MCF 10A (cell line): Measurements from ENCODE around the gene TSPAN2. TPM values are rescaled to one million over a fixed set of nuclear protein-coding genes. Genes with fewer than 3 reads are reported as not detected.

Experiments used
- Bru-seq: library from RNA; stranded (reverse); fragments of 400-500 nt; gene quantifications from one replicate; lab custom pipeline; 2021; lab: Mats Ljungman, UMichigan
- BruChase-seq, 2 experiments: library from RNA; stranded (reverse); fragments of 400-500 nt; gene quantifications; one replicate each; lab custom pipeline; 2021; lab: Mats Ljungman, UMichigan
- BruUV-seq: library from RNA; stranded (reverse); fragments of 400-500 nt; replicated peaks from 2 replicates; lab custom pipeline; 2021; lab: Mats Ljungman, UMichigan
- CTCF ChIA-PET: fragments of 300-600 bp; sonication (Branson Sonifier 250); formaldehyde crosslinking; extraction: SDS; loops from one replicate; lab custom pipeline; 2021; ENCODE audit warnings: antibody characterized with exemption, inconsistent platforms; lab: Yijun Ruan, JAX
- POLR2A ChIA-PET: fragments of 300-600, 350-650 bp; sonication (Branson Sonifier 250); formaldehyde crosslinking; extraction: SDS; loops from one replicate; lab custom pipeline; 2020; ENCODE audit warnings: antibody characterized with exemption, inconsistent platforms; lab: Yijun Ruan, JAX
- DNase-seq: peaks from one replicate; pipeline ENCODE4 v3.0.0-alpha.2; 2018; ENCODE audit not compliant: unreplicated experiment
- H3K27ac Mint-ChIP-seq: one replicate; pipeline ENCODE4 v1.8.0; 2022; ENCODE audit warnings: mild to moderate bottlenecking, low read depth, mixed read lengths; ENCODE audit not compliant: unreplicated experiment
- H3K27me3 Mint-ChIP-seq: one replicate; pipeline ENCODE4 v1.8.0; 2022; ENCODE audit warnings: mixed read lengths; ENCODE audit not compliant: insufficient read depth, unreplicated experiment
- H3K36me3 Mint-ChIP-seq: one replicate; pipeline ENCODE4 v1.8.0; 2022; ENCODE audit warnings: mild to moderate bottlenecking, moderate library complexity, mixed read lengths; ENCODE audit not compliant: insufficient read depth, unreplicated experiment
- H3K4me1 Mint-ChIP-seq: one replicate; pipeline ENCODE4 v1.8.0; 2022; ENCODE audit warnings: mixed read lengths; ENCODE audit not compliant: insufficient read depth, unreplicated experiment
- H3K4me3 Mint-ChIP-seq: one replicate; pipeline ENCODE4 v1.8.0; 2022; ENCODE audit warnings: mild to moderate bottlenecking, moderate library complexity, mixed read lengths; ENCODE audit not compliant: unreplicated experiment
- H3K9me3 Mint-ChIP-seq: one replicate; pipeline ENCODE4 v1.8.0; 2022; ENCODE audit warnings: mixed read lengths; ENCODE audit not compliant: unreplicated experiment
- CTCF ChIP-seq: fragments of 200-600 bp; IDR thresholded peaks from one replicate; pipeline ENCODE4 v1.8.0; 2022; ENCODE audit warnings: antibody characterized with exemption, mild to moderate bottlenecking; ENCODE audit not compliant: unreplicated experiment
- intact Hi-C: fragments of 100-400 bp; cut with micrococcal nuclease; formaldehyde crosslinking; loops from 2 replicates; pipeline ENCODE4 v1.14.1; 2022
- long read RNA-seq: library from polyadenylated mRNA; stranded (forward); transcript quantifications from one replicate; pipeline ENCODE4 v2.0.0, GENCODE V29; 2022
- total RNA-seq: library from RNA; stranded (reverse); gene quantifications from 2 replicates; pipeline ENCODE4 v1.2.3, GENCODE V29; 2022

Gene TSPAN2
- total RNA-seq (0.42 TPM in 1 of 2 replicates, not detected in the other), Bru-seq, nascent RNA (percentile 11 among the genes with signal in this experiment), BruChase-seq, experiment 1, labeled RNA remaining after a 6-hour chase (percentile 6 among the genes with signal in this experiment), BruChase-seq, experiment 2, labeled RNA remaining after a 2-hour chase (percentile 12 among the genes with signal in this experiment)
- long read RNA-seq = 0 reads

- Mint-ChIP-seq H3K4me3 (peak within 1 kb of the TSS; percentile 50), H3K27ac (no peak within 1 kb of the TSS), H3K4me1 (no peaks in the 10 kb centered on the region), H3K27me3 (peaks cover 17% of the 10 kb centered on the region), H3K9me3 (no peaks in the 10 kb centered on the region), H3K36me3 (peaks cover 5% of the 10 kb centered on the region)
- intact Hi-C loops = no loop called here
- ChIA-PET CTCF (interaction anchor here (0.6 to 2.2 kb wide), 3 partner anchors 9 to 111 kb away, joined by 3 to 7 read pairs (median 4); no protein-coding TSS in a partner anchor), POLR2A (interaction anchor here (1.2 to 1.3 kb wide), 2 partner anchors 10 to 13 kb away, joined by 3 read pairs; no protein-coding TSS in a partner anchor)
- no peak for DNase-seq
- no TSS peak for BruUV-seq
- TF ChIP-seq CTCF = no peak
Measured at GRCh38 chr1:115089420-115090185, at the start of gene TSPAN2. Gene TSPAN2, minus strand, starts transcription at chr1:115089503. Its CDS starts 71 bp downstream, at chr1:115089432.

DNA sequence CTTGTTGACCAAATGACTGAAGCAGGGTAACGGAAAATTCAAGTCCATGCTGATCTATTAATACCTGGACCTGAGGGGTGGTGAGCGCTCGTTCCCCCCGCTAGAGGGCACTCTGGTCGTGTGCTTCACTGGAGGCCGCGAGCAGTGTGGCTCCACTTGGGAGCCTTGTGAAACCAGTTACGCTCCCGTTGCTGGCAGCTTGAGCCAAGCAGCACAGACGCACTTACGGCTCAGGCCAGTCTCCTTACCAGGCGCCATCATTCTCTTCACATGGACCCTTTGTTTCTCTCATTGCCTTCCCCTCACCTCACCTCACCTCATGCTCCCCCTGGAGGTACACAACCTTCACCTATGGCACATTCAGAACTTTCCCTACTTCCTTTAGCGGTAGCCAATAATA is 49.7 kb upstream of the TSPAN2 start:
- peak; percentile 90 for DNase-seq
- Mint-ChIP-seq H3K4me3 (no peak overlapping the region), H3K36me3 (no peaks in the 10 kb centered on the region), H3K27me3 (no peaks in the 10 kb centered on the region), H3K9me3 (no peaks in the 10 kb centered on the region), H3K4me1 (peaks cover 38% of the 10 kb centered on the region), H3K27ac (no peak overlapping the region)
- BruUV-seq = no TSS peak
- intact Hi-C loops = loop anchor here (1.0 to 5.0 kb wide), 10 partner anchors 27 to 633 kb away; no protein-coding TSS in a partner anchor
- TF ChIP-seq CTCF = peak; percentile 86
- ChIA-PET CTCF (interaction anchor here (0.6 to 13.9 kb wide), 33 partner anchors 20 to 634 kb away, joined by 3 to 382 read pairs (median 5); no protein-coding TSS in a partner anchor), POLR2A (interaction anchor here (0.6 to 2.6 kb wide), 3 partner anchors 19 to 914 kb away, joined by 4 to 10 read pairs (median 4); no protein-coding TSS in a partner anchor)

DNA sequence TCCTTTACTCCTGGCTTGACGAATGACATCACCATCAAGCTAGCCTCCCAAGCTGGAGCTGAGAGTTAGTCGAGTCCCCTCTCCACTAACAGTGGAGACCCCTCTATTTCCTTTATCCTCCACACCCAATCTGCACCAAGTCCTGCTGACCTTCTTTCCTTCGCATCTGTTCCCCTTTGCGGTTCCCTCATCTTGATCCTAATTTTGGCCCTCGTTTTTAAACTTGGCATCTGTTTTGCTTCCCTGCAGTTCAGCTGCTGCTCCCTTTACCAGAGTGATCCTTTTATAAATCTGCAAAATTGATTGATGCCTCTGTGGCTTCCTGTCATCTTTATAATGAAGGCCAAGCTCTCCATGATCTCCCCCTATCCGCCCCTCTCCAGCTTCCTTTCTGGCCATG is 49.0 kb upstream of the TSPAN2 start:
- no peak for DNase-seq
- Mint-ChIP-seq H3K9me3 (no peaks in the 10 kb centered on the region), H3K4me1 (peaks cover 43% of the 10 kb centered on the region), H3K36me3 (no peaks in the 10 kb centered on the region), H3K27ac (no peak overlapping the region), H3K4me3 (no peak overlapping the region), H3K27me3 (no peaks in the 10 kb centered on the region)
- ChIA-PET CTCF (interaction anchor here (0.6 to 13.9 kb wide), 28 partner anchors 8 to 627 kb away, joined by 3 to 382 read pairs (median 4); no protein-coding TSS in a partner anchor), POLR2A (interaction anchor here (0.7 to 2.6 kb wide), 2 partner anchors 19 to 396 kb away, joined by 3 to 10 read pairs; no protein-coding TSS in a partner anchor)
- TF ChIP-seq CTCF = no peak
- intact Hi-C loops = loop anchor here (5.0 kb wide), 2 partner anchors 49 to 634 kb away; no protein-coding TSS in a partner anchor
- no TSS peak for BruUV-seq
